Measurements from ENCODE around the gene PRRT1.
A peak's percentile ranks its signal among the peaks of the same experiment; 100 is the strongest.
"Not testable (repeated sequence)": the region's sequence is repeated elsewhere in the genome, so short reads cannot be mapped to it uniquely, and the experiment has no call there.

Gene PRRT1

DNA sequence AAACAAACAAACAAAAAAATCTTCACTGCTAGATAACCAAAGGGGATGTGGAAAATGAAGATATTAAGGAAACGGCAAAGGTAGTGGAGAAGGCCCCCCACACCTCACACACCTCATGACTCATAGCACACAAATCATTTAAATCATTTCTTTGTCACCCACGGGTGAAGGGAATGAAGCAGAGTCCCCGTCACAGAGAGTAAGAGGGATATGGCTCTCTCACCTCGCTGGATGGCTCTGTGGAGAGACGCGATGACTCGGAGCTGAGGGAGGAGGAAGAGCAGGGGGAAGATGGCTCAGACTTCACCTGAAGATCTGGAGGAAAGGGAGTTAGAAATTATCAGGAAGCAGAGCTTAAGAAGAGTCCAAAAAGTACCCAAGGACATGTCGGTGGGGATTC lies 24.9 kb downstream of the PRRT1 start:
- no peak for DNase-seq (ENCODE audit: low read depth in 2 of 2)

DNA sequence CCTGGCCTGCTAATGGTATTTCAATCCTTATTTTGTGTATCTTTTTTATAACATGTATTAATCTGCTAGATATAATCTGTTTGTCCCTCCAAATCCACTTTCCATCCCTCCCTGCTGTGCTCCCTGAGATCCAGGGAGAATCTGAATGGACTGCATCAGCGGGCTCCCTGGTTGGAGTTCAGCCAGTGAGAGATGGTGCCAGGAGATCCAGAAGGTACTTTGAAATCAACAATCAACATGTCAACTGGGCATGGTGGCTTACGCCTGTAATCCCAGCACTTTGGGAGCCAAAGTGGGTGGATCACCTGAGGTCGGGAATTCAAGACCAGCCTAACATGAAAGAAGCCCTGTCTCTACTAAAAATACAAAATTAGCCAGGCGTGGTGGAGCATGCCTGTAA lies 28.1 kb downstream of the PRRT1 start:
- DNase-seq (ENCODE audit: low read depth in 2 of 2) = no peak

DNA sequence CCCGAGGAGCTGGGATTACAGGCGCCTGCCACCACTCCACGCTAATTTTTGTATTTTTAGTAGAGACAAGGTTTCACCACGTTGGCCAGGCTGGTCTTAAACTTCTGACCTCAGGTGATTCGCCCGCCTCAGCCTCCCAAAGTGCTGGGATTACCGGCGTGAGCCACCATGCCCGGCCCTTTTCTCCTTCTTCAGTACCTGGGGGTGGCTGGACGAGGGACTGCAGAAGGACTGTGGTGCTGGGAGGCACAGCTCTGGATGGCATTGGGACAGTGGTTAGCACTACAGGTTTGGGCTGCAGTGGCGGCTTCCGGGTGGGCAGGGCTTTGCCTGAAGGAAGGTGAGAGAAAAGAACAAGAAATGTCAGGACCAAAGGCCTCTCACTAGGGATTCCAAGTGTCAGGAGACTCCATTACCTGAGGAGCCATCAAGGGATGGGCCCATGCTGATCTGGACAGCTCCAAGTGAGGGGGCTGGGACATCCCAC lies 31.1 kb downstream of the PRRT1 start:
- no peak for DNase-seq (ENCODE audit: low read depth in 2 of 2)

DNA sequence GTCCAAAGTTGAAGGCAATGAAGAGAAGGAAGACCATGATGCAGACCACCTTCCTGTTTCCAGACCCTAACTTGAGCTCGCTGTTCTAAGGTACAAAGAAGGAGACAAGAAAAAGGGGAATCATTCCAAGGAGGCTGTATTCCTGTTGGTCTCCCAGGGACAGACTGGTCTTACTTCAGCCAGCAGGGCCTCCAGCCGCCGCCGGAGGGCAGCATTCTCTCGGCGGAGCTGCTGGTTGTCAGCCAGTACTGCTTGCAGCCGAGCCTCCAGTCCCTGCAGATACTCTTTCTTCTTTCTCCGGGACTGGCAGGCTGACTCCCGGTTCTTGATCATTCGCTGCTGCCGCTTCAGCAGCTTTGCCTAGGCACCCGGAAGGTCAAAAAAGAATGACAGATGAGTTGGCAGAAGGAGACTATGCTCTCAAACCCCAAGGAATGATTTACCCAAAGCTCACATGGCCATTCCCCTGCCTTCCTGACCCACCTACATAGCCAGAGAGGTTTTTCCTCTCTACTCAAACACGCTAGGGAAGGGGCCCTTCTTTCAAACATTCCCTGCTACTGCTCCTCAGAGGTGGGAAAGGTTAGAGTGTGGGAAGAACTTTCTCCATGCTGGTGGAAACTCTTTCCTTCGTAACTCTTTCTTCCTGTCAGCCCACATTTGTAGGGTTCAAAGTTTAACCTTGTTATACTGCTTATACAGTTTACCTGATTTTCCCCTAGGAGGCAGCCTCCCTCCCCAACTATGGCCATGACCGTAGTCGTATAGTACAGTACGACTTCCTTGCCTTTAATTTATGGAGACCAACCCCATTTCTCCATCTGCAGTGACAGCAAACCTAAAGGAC lies 32.7 kb downstream of the PRRT1 start:
- DNase-seq (ENCODE audit: low read depth in 2 of 2) = peak; percentile 20 to 36

DNA sequence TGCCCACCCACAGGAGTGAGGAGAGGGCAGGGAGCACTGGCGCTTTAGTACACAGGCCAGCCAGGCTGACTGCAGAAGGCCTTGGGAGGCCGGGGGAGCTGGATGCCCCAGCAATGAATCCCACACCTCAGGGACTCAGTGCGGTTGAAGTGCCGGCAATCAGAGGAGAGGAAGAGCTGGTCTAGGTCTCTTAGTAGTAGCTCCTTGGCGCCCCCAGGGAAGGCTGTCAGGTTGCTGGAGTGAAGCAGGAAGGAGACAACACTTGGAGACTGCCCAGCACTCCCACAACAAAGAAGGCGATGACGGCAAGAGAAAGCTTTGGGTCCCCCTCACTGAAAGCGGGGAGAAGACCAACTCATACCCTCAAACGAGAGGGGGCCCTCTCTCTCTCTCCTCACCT lies 34.3 kb downstream of the PRRT1 start:
- no peak for DNase-seq (ENCODE audit: low read depth in 2 of 2)

DNA sequence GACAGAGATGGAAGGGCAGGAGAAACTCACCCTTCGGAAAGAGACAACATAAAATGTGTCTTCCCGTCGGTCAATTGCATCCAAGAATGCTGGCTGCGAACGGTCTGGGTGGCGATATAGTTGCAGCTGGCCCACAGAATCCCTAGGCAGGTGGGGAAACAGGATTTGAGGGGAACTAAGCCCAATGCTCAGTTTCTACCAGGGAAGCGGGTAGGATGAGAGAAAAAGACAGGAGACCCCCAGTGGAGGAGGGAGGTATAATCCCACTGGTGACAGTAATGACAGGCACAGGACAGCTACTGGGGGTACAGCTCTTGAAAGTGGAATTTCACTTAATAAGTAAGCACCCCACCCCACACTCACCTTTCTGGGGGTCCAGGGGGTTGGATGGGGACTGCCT lies 35.1 kb downstream of the PRRT1 start:
- DNase-seq (ENCODE audit: low read depth in 2 of 2) = no peak

DNA sequence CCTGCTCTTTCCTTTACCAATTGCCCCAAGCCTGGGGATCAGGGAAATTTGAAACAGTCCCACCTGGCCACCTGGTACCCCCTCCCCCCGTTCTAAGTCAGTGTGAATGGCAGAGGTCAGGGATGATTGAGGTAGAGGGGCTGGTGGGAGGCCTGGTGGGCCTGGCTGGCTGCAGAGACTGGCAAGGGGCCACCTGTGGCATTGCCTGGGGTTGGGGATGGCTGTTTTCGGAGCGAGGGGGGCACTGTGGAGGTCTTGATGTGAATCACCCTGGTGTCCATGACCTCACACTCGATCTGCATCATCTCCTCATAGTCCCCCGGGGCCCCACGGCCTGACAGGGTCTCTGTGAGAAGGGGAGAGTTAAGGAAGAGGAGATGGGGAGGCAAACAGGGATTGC lies 36.1 kb downstream of the PRRT1 start:
- no peak for DNase-seq (ENCODE audit: low read depth in 2 of 2)

DNA sequence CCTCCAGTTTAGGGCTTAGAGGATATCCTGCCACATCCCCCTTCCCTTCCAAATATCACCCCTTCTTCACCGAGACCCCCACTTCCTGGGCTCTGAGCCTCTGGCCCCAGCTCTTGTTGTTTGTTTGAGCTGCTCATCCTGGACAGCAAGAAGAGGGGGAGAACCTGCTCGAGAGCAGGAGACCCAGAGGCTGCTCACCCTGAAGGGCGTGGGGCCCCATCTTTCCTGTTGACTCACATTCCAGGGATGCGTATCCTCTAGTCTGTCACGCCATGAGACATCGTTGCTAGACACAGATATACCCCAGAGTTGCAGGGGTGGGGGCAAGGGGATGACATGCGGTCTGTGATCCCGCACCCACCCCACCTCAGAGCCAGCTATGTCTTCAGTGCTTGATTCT lies 36.9 kb downstream of the PRRT1 start:
- DNase-seq (ENCODE audit: low read depth in 2 of 2) = no peak

DNA sequence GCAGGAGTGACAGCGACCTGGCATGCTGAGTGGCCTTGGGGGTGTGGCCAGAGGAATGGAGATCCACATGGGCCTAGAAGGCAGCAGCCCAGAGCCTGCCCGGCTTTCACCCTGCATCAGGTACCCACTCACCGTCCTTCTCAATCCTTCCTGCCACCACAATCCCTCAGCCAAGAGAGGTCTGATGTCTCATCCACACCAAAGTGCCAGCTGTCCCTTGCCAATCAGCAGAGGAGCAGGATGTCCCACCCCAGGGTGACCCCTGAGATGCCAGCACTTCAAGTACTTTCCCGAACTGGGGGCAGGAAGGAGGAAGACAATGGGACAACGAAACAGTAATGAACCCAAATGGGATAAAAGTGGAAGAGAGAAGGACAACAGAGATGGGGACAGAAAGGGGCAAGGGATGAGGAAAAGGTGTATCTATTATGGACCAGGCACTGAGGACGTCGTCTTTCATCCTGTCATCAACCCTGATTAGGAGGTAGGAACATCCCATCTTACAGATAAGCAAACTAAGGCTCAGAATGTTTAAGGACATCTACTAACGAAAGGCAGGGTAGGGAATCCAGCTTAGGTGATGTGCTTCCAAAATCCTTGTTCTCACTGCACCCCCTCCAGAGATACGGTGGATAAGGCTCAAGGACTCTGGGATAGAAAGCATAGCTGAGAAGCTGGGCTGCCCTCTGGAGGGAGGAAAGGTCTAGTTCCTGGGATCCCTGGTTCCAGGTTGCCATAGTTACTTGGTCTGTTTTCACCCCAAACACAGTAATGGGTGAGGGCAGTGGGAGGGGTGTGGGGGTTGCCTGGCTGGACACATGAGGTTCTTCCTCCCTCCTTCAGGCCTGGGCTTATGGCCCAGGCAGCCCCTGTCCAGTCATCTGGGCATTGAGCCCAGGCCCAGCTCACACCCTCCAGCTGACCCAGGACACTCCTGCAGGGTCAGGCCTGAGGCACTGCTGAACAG lies 38.1 kb downstream of the PRRT1 start:
- DNase-seq (ENCODE audit: low read depth in 2 of 2) = no peak

DNA sequence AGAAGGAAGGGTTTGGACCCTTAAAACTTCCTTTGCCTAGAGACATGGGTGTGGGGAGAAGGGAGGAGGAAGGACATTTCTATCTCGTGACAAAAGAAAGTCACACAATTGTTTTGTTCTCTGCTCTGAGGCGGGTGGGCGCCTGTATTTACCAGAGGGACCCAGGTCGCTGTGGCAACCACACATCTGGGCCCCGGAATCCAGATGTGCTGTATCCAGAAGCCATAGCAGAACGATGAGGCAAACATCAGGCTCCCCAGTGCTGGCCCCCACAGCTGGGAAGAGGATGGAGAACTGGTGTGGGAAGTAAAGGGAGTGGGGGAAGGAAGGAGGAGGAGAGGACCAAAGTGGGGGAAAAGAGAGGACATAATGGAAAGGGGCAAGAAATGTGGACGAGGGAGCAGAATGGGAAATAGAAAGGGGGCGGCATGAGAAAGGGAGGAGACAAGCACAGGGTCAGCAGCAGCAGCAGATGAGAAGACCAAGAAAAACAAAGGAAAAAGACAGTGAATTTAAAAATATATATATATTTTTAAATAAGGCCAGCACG lies 39.2 kb downstream of the PRRT1 start:
- no peak for DNase-seq (ENCODE audit: low read depth in 2 of 2)

DNA sequence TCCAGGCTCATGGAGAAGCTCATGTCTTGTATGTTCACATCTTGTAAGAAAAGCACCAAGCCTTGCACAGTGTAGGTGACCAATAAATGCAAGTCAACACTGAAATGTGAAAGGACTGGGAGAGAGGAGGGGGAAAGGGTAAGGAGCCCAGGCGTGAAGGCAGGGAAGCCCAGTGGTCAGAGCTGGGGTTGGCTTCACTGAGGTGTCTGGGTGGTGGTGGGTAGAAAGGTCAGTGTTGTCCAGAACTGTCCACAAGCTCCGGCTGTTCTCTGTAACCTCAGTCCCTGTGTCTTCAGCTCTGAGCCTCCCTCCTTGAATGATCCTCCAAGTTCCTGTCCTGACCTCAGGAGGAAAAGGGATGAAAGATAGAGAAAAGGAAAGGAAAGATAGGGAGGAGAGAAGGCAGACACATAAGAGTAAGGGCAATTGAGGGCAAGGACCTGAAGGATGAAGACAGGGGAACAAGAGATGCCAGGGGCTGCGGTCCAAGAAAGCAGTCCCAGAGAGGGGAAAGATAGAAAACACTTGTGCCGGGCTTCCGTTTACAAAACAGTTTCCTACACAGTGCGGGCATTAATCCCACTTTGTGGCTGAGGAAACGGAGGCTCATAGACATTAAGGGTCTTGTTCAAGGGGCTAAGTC lies 40.2 kb downstream of the PRRT1 start:
- DNase-seq (ENCODE audit: low read depth in 2 of 2) = no peak

DNA sequence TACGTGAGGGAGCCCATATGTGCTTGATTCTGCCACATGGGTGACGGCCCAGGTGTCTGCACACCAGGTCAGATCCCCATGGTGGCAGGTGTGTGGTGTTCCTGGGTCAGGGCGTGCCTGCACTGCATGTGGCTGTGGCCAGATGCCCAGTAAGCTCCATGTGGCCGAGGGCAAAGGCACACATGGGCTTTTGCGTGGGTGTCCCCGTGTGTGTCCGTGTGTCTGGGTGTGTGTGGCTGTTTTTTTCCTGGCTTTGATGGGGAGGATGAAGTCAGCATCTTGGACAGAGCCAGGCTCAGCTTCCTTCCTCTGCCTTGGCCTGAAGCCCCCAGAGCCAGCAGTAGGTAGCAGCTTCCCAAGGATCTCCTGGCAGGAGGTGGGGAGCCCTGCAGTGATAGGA lies 41.1 kb downstream of the PRRT1 start:
- DNase-seq (ENCODE audit: low read depth in 2 of 2) = no peak

DNA sequence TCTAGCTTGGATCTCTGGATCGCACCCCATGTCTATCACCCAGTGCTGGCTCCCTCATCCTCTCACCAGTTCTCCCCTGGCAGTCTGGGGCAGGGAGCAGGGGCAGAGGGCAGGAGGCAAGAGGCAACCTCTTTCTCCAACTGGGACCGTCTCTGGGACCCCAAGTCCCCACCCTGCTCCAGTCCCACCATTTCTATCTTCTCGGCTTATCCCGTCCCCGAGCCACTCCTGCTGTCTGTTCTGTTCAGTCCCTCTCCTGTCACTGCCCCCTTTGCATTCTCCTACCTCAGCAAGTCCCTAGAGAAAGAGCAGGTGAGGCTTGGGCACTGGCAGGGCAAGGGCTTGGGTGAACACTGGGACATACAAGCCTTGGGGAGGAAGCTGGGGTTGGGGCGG lies 42.0 kb downstream of the PRRT1 start:
- no peak for DNase-seq (ENCODE audit: low read depth in 2 of 2)

DNA sequence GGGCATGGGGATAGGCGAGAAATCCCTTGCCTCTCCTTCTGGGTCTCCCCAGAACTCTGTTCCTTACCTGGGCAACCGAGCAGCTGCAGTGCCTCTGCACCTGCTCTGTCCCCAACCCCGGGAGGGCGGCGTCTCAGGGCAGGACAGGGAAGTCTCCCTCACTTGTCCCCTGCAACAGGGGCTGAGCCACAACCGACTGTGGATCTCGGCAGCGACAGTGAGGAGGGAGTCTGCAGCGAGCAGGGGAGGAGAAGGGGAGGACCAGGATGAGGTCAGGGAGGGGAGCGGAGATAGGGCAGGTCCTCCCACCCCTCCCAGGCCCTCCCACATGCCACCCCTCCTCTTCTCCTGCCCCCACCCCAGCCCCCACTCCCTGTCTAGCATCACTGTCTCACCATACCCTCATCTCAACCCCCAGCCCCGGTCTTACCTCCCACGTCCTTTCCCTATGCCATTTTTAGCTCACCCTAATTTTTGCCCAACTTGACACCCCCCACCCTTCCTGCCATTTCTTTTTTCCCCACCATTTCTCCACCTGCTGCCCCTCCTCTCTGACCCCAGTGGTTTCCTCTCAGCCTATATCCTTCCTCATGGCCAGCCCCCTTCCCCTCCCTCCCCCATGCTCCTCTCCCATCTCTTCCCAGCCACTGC lies 42.5 kb downstream of the PRRT1 start, which contains the start of gene TNXB:
TNXB (minus strand) TSS at position 225 of the 651 bp plus-strand sequence. CDS start 11,140 bp downstream, outside the sequence.
- DNase-seq (ENCODE audit: low read depth in 2 of 2) = no peak

DNA sequence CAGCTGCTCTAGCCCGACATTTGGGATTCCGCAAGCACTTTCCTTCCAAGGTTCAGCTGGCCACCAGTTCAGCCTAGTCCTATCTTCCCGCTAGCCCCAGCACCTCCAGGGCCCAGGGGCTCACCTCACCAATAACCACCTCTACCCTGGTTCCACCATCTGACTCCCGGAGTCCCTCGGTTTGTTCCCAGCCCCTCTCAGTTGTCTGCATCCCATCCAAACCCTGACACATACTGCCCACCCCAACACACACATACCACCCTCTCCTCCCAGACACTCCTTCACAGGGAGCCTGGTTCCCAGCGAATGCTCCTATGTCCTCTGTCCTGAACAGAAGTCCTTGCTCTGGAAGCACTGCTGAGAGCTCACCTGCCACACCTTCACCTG lies 43.0 kb downstream of the PRRT1 start:
- no peak for DNase-seq (ENCODE audit: low read depth in 2 of 2)

DNA sequence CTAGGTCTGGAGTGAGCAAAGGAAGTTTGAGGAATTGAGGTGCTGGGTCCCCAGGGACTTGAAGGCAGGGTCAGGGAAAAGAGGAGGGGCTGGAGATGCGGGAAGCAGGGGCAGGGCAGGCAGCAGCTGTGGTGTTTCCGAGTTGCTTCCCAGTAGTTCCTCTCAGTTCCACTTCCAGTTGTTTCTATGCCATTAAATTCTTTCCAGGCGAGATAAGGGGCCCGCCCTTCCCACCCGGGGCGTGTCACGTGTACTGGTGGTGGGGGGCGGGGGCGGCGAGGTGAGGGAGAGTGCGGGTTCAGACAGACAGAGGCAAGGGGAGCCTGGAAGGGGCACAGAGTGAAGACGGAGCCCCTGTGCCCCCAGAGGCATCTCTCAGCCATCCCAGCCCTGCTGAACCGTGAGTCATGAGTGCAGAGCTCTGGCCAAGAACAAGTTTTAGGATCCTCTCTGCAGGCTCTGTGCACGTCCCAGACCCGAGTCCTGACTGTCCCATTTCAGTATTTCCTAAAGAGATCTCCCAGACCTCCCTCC lies 43.6 kb downstream of the PRRT1 start:
- no peak for DNase-seq (ENCODE audit: low read depth in 2 of 2)

DNA sequence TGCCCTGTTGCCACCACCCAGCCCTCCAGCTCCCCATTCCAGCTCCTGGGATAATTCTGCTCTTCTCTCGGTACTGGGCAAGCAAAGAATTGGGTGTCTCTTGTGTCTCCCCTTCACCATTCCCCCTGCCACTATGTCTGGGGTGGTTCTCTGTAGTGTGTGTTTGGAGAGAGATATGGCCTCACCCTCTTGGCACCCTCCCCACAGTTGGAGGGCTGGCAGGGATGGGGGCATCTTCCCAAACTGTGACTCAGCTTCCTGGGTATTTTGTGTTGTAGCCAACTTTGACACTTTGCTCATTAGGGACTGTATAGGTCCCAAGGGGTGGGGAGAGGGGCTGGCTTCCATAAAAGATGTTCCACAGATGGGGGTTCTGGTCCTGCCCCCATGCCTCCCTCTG lies 44.3 kb downstream of the PRRT1 start:
- no peak for DNase-seq (ENCODE audit: low read depth in 2 of 2)

DNA sequence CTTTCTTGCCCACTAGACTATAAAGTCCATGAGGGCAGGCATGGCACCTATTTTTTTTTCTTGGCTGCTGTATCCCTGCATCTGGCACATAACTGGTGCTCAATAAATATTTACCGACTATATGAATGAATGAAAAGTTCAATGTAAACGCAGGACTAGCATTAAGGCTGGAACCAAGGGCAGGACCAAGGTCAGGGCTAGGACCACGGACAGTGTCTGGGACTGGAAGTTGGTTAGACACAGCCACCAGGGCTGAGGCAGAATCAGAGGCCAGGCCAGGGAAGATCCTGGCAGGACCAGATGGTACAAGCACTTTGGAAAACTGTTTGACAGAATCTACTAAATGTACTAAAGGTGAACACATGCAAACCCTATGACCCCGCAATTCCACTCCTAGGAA lies 46.3 kb downstream of the PRRT1 start:
- no peak for DNase-seq (ENCODE audit: low read depth in 2 of 2)

DNA sequence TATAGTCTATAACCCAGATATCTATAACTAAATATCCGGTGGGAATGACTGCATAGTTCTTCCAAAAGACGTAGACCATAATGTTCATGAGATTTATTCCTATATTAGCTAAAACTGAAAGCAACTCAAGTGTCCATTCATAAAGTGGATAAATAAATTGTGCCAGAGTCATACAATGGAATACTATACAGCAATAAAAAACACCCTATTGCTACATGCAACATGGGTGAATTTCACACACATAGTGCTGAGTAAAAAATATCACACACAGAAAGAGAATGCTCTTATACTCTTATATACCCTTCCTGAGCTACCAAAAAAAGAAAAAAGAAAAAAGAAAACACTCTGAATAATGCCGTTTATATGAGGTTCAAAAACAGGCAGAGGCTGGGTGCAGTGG lies 49.5 kb downstream of the PRRT1 start:
- no peak for DNase-seq (ENCODE audit: low read depth in 2 of 2)

DNA sequence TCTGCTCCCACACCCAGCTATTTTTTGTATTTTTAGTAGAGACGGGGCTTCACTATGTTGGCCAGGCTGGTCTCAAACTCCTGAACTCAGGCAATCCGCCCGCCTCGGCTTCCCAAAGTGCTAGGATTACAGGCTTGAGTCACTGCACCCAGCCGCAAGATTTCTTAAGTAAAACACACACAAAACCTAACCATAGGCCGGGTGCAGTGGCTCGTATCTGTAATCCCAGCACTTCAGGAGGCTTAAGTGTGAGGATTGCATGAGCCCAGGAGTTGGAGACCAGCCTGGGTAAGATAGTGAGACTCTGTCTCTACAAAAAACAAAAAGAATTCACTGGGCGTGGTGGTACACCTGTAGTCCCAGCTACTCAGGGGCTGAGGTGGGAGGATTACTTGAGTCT lies 51.5 kb downstream of the PRRT1 start:
- DNase-seq (ENCODE audit: low read depth in 2 of 2) = not testable (repeated sequence)

Measured in activated CD8-positive, alpha-beta memory T cell treated with anti-CD3 and anti-CD28 coated beads for 4 hours (primary cell).